HG03108 (cell line): ENCODE measurements around the gene MAGI2.

Experiments
- ATAC-seq: cut with Tn5 transposase; IDR thresholded peaks from one replicate; pipeline ENCODE4 v1.9.1; 2021; ENCODE audit warnings: moderate library complexity; ENCODE audit not compliant: unreplicated experiment

MAGI2 gene

DNA sequence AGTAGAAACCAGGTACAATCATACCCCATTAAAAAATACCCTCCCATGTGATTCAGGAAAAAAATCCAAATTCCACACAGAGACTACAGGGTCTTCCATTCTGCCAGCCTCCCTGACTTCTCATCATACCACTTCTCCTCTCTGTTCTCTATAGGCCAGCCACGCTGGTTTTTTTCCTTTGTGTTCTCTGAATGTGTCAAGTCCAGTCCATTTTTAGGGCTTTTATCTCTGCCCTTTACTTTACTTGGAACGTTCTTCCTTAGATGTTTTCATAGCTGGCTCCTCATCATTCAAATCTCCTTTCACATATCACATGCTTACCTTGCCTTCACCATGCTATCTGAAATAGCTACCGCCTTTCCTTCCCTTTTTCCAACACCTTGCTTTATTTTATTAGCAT is 1057.3 kb downstream of the MAGI2 start:
- no peak for ATAC-seq

DNA sequence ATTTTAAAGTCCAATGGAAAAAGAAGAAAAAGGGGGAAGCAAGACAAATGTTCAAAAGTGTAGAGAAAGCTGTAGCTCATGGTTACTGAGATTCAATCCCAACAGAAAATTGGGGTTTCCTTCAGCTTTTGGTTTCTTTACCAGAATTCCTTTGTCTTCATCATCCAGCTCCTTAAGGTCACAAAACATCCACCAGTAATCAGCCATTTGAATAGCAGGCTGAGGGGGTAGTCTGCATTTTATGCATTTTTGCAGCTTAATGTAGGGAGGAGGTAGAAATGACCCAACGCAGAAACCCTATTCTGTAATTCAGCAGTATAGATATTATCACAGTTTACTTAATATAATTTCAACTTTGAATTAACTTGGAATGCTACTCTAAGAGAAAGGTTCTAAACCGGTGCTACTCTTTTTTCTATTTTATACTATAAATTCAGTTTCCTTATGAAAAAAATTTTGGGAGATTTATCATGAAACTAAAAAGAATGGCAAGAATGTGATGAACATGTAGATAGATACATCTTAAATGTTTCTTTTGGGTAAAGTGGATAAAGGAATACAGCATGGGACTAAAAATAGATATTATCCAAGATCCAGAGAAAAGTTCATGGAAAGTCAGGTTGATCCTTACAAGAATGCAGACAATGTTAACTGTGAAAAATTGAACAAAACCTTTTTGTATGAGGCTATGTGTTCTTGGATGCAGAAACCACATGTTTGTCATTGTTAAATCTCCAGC is 1058.0 kb downstream of the MAGI2 start:
- ATAC-seq = no peak

DNA sequence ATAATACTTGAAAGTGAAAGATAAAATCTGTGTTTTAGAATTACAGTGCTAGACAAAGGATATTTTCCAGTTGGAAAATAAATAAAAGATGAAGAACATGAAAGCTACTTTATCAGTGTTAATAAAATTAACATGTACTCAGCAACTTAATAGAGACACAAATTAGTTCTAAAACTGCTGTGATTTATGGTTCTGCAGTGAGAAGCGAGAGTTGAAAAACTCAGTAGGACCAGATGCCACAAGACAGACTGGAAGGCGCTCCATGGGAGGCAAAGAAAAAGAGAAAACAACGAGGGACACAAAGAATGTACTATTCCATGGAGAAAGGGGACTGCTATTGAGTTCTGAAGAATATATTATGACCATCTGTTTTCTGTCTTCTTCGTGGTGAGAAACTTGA is 1064.4 kb downstream of the MAGI2 start:
- ATAC-seq = no peak

DNA sequence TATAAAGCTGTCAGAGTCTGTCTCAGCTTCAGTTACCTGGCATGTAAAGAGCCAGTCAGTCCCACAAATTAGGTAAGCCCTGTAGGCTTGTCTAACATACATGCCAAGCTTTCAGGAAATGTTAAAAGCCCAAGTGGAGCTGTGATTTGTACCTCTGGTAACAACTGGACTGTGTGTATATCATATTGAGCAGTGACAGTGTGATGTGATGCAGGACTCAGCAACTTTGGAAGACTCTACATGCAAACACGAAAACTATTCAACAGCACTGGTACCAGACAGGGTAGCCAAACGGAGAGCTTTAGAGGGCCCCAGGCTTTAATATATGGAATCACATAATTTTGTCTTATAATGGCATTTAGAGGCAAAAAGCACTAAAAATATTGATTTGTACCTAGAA is 1066.9 kb downstream of the MAGI2 start:
- no peak for ATAC-seq

DNA sequence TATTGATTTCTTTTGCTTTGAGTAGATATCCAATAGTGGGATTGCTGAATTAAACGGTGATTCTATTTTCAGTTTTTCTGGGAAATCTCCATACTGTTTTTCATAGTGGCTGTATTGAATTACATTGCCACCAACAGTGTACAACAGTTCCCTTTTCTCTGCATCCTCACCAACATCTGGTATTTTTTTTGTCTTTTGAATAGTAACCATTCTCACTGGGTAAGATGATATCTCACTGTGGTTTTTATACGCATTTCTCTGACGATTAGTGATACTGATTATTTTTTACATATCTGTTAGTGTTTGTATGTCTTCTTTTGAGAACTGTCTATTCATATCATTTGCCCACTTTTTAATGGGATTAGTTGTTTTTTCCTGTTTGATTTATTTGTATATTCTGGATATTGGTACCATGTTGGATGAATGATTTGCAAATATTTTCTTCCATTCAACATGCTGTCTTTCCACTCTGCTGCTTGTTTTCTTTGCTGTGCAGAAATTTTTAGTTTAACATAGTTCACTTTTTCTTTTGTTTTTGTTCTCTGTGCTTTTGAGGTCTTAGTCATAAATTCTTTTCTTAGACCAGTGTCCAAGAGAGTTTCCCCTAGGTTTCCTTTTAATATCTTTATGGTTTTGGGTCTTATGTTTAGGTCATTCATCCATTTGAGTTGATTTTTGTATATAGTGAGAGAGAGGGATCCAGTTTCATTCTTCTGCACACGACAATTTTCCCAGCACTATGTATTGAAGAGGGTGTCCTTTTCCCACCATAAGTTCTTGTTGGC is 1070.2 kb downstream of the MAGI2 start:
- no peak for ATAC-seq

DNA sequence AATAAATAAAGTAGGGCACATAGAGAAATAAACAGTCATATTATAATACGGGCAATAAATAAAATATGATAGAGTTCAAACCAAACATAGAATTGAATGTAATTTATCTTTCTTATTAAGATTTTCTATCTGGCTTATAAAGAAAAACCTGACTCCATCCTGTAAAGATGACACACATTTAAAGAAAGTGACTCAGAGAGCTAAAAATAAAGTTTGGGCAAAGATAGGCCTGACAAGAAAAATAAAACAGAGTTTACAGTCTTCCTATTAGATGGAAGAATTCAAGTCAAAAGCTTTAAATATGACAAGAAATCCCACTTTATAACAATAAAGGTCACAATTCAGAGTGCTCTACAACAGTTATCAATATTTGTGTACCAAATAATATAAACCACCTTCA is 1074.3 kb downstream of the MAGI2 start:
- ATAC-seq = no peak

DNA sequence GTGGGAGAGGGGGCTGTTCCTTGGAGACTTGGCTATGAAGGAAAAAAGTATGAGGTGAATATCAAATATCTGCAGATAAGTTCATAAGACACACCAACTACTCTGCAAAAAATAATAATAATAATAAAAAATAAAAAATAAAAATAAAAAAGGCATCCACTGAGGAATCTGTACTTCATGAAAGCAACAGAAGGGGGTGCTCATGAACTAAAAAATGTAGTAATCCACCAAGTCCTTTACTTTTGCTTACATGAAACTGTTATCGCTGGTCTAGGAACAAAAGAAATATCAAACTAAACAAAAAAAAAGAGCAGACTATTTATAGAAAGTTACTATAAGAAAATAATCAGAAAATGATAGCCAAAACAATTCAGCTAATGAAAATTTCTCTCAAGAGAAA is 1075.9 kb downstream of the MAGI2 start:
- no peak for ATAC-seq

DNA sequence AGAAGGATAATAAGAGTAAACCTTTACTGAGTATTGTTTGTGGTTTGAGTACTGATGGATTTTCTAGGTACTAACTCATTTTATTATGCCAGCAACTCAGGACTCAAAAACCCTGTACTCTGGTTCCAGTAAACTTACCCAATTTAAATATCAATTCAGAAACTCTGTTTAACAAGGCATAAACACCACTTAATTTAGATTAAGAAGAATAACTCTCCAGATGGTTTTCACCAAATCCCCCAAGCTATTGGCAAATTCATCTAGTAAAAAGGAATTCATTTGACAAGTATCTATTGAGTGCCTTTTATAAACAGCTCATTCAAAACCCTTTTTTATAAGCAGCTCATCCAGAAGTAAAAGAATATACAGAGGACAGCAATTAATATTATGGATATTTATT is 1082.5 kb downstream of the MAGI2 start:
- no peak for ATAC-seq

DNA sequence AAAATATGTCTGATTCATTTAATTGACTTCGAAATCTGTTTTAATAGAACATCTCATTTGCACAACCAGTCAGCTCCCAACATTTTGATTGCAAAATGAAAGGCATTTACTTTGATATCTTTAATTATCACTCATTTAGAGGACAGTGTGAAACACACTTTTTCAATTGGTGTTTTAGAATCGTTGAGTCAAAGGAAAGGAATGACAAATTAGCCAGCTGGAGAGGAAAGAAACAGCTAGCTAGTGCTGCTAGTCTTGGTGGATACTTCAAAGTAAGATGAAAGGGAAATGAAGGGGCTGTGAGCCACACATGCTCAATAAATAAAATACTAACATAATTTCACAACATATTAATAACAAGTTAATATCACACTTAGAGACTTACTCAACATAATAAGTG is 1084.7 kb downstream of the MAGI2 start:
- ATAC-seq = no peak

DNA sequence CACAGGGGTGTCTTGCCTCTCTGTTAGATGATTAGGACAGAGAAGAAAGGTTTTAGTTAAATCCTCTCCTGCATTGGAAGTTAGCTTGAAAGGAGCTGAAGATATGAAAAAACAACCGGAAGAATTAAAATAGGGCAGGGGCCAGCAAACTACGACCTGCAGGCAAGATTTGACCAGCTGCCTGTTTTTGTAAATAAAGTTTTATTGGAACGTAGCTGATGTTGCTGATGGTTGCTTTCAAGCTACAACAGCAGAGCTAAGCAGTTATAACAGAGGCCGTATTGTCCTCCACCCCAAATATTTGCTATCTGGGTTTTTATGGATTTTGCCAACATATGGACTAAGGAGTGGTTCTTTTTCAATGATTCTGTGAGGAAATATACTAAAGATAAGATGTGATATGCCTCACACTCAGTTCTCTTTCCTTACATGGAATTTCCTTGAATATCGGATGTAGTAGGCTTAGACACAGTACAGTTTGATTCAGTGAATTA is 1086.1 kb downstream of the MAGI2 start:
- ATAC-seq = no peak

DNA sequence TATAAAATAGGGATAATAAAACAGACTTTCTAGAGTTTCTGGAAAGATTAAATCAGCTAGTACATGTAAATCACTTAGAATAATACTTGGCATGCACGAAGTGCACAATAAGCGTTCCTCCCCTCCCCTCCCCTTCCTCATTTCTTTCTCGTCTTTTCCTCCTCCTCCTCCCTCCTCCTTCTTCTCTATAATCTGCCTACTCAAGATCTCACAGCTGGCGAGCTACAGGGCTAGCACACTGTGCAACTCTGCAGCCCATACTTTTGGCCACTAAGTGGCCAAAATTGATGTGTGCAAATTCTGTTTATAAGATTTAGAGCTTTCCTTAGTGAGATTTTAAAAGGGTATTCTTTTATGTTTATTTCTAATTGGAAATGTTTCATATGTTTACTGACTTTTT is 1089.6 kb downstream of the MAGI2 start:
- no peak for ATAC-seq

DNA sequence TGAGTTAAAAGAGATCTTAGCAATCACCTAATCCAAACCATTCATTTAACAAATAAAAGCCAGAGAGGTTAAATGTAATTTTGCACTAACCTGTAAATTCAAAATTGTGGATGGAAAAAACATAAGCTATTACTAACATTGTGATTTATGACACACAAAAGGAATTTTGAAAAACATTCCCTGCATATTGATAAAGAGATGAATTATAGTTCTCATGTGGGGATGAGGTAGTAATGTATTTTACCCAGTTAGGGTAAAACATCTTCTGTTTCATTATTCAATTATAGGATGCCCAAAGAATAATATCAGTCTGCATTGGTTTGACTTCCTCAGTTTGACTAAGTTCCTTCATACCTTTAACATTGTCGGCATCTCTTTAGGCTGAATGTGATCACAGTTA is 1093.6 kb downstream of the MAGI2 start:
- ATAC-seq = no peak

DNA sequence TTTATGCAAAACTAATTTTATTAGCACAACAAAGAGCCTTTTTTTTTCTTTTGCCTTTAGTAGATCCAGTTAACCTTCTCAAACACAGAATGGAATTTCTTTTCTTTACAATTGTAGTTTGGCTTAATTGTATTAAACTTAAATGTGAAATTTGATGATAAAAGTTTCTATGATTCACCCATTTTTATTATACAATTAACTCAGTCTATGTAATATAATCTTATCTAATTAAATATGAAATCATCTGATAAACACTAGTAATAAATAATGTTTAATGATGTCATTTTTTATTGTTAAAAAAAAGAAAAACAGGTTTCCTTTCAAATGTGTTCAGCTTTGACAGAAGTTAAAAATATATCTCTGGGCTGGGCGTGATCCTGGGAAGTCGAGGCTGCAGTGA is 1095.8 kb downstream of the MAGI2 start:
- ATAC-seq = no peak

DNA sequence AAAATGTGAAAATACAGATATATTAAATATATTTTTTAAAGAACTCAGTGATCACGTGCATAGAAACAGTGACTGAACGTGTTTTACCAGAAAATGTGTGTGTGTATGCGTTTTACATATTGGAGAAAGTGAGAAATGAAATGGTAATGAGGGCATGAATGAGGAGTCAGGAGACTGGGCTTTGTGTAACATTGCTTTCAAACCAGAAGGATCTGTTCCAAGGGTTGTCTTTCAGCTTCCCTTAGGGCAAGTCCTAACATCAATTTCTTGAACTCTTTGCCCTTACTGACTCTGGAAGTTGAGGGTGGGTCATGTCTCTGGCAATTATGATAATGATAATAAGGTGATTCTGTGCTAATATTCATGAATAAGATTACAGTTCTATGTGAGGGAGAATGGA is 1097.6 kb downstream of the MAGI2 start:
- no peak for ATAC-seq

DNA sequence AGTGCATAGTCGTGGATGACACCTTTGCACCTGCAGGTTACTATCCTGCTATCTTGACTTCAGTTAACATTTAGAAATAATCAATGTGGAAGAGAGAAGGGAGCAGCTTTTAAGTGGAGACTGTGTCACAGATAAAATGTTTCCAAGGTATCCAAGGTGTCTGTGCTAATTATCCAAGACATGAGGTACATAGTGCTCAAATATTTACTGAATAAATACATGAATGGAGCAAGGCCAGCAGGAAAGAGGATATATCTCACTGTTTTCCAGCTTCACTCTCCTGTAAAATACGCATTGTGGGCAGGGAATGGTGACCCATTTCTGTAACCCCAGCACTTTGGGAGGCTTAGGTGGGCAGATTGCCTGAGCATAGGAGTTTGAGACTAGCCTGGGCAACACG is 1102.5 kb downstream of the MAGI2 start:
- no peak for ATAC-seq

DNA sequence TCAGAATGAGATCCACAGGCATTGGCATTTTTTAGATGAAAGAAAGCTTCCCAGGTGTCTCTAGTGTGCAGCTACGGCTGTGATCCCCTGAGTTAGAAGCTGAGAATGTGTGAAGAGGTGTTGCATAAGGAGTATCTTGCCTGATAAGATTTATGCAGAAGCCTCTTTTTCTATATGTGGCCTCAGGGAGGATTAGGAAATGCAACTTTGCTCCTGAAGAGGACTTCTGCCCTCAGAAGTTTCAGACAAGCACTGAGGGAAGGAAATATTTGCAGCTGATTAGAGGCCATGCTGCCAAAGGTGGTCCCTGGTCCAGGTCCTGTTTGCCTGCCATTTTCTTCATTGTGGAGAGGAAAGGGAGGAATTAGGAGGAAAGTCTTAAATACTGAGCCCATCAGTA is 1103.1 kb downstream of the MAGI2 start:
- no peak for ATAC-seq

DNA sequence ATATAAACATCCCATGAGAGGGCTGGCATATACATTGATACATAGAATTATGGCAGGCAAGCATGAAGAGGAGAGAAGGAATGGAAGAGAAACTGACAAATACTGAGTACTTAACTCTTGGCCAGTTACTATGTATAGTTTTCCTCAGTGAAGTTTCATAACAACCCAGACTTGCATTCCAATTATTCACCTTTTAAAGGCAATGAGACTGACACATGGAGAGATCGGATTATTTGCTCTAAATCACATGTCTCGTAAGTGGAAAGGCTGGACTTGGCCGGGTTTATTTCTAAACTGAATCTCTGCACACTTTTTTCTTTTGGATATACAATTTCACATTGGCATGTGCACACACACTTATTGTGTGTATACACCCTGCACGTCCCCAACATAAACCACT is 1106.6 kb downstream of the MAGI2 start:
- no peak for ATAC-seq

DNA sequence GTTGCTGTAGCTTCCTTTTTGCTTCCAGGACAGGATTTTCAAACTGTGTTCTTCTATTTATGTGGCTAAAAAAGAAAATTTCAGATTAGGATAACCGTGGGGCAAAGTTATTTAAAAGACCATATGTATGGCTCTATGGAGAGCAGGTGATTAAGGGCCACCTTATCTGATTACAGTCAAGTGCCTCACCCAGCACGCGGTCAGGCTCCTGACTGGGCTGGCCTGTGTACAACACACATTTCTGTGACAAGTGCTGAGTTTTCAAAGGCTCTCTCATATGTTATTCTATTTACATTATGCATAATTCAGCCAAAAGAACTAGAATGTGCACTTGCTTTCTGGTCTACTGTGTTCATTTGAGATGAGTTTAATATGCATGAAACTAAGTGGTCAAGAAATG is 1107.5 kb downstream of the MAGI2 start:
- no peak for ATAC-seq

DNA sequence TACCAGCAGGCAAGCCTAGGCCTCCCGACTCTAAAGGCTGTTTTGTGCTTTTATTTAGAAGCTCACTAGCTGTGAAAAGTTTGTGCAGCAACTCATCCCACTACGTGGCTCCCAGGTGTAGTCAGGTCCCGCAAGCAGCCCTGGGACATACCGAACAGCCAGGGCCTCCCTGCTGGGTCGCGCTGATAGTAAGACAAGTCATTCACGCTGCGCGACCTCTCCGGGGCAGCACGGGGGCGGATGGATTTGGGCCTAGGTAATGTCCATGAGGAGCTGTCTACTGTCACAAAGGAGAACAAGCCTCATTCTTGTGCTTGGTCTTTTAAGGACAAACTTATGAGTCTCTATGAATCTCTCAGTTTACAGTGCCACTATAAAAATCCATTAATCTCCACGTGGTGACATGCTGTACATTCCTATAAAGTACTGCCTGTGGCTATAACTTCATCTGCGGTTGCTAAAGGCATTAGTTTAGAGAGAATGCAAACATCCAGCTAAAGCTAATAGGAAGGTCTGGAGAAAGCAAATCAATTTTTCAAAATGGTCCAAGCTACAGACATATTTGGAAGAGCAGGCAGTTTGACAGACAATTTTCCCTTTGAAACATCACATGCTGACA is 1108.1 kb downstream of the MAGI2 start:
- ATAC-seq = no peak

DNA sequence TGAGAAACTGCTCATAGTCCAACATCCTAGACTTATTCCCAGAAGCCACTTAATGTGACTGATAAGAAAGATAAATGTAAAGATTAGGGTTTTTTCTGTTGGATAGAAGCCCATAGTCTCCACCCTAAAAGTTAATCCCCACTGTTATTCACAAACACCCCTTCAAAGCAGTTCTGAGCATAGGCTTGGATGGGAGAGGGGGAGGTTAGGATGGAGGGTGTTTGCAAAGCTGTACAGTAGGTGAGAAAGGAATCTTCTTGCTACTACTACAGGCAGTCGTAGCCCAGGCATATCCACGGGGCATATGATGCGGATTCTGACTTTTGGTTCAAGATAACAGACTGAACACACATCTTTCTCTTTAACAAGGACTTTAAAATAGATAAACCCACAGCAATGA is 1119.0 kb downstream of the MAGI2 start:
- ATAC-seq = no peak

DNA sequence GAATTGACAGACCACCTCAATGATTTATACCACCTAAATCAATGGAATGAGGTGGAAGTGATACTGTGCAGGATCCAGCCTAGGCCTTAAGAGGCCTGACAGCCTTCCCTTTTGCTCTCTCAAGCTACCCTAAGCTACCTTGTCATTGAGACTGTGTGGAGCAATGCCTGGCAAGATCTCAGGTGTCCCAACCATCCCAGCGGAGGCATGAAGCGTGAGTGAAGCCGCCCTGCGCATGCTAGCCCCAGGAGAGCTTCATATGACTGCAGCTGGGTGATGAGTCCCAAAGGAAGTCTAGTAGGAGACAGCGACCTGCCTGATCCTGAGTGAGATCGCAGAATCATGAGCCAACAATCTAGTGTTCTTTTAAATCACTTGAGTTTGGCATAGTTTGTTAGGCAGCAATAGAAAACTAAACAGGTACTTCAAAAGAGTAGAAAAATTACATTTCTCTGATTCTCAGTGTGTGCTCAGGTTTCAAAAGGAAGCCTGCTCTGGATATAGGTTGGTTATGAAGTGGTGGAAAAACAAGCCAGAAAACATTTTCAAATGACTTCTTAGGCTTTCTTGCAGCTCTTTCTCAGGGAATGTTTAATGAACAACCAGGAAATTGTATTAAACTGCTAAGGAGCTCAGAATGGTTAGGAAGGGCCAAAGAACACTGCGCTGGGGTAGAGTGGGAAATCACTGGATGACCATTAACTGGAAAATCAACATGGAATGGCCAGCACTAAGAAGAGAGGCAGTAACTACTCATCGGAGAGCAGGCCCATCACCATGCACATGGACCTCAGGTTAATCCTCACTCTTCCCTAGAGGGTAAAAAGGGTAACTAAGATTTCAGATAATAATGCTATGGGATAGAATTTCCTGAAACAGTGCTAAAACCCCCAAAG is 1119.7 kb downstream of the MAGI2 start:
- no peak for ATAC-seq
